ENCODE measurements around the gene DDX24.
"Not testable (repeated sequence)": the region's sequence is repeated elsewhere in the genome, so short reads cannot be mapped to it uniquely, and the experiment has no call there.

Gene DDX24

GRCh38 chr14:94081386-94081820, 401 bp upstream of the DDX24 start:
- DNase-seq (ENCODE audit: low read depth in 2 of 2): no peak

GRCh38 chr14:94079891-94080620, 946 bp downstream of the DDX24 start:
- DNase-seq (ENCODE audit: low read depth in 2 of 2): no peak

GRCh38 chr14:94077823-94078222, 3.2 kb downstream of the DDX24 start:
- DNase-seq (ENCODE audit: low read depth in 2 of 2): no peak

GRCh38 chr14:94077111-94077821, 3.7 kb downstream of the DDX24 start:
- no peak for DNase-seq (ENCODE audit: low read depth in 2 of 2)

- no peak for DNase-seq (ENCODE audit: low read depth in 2 of 2)
Observed at GRCh38 chr14:94075008-94075407, 6.0 kb downstream of the DDX24 start.

GRCh38 chr14:94074534-94074933, 6.5 kb downstream of the DDX24 start:
- DNase-seq (ENCODE audit: low read depth in 2 of 2): no peak

- DNase-seq (ENCODE audit: low read depth in 2 of 2): not testable (repeated sequence)
Observed at GRCh38 chr14:94072076-94072475, 8.9 kb downstream of the DDX24 start.

- no peak for DNase-seq (ENCODE audit: low read depth in 2 of 2)
Observed at GRCh38 chr14:94066089-94066676, 14.8 kb downstream of the DDX24 start.

- no peak for DNase-seq (ENCODE audit: low read depth in 2 of 2)
Observed at GRCh38 chr14:94062344-94062940, 18.6 kb downstream of the DDX24 start.

GRCh38 chr14:94059998-94060397, 21.0 kb downstream of the DDX24 start:
- no peak for DNase-seq (ENCODE audit: low read depth in 2 of 2)

GRCh38 chr14:94058674-94059138, 22.3 kb downstream of the DDX24 start:
- DNase-seq (ENCODE audit: low read depth in 2 of 2): no peak

GRCh38 chr14:94058128-94058673, 22.8 kb downstream of the DDX24 start:
- DNase-seq (ENCODE audit: low read depth in 2 of 2): no peak

- DNase-seq (ENCODE audit: low read depth in 2 of 2): no peak
Observed at GRCh38 chr14:94056579-94057308, 24.3 kb downstream of the DDX24 start.

GRCh38 chr14:94054936-94055335, 26.1 kb downstream of the DDX24 start:
- DNase-seq (ENCODE audit: low read depth in 2 of 2): no peak

GRCh38 chr14:94054401-94054800, 26.6 kb downstream of the DDX24 start:
- no peak for DNase-seq (ENCODE audit: low read depth in 2 of 2)

- DNase-seq (ENCODE audit: low read depth in 2 of 2): no peak
Observed at GRCh38 chr14:94052662-94053061, 28.3 kb downstream of the DDX24 start.

GRCh38 chr14:94052199-94052598, 28.8 kb downstream of the DDX24 start:
- DNase-seq (ENCODE audit: low read depth in 2 of 2): no peak

GRCh38 chr14:94051779-94052178, 29.2 kb downstream of the DDX24 start:
- no peak for DNase-seq (ENCODE audit: low read depth in 2 of 2)

GRCh38 chr14:94051115-94051514, 29.9 kb downstream of the DDX24 start:
- no peak for DNase-seq (ENCODE audit: low read depth in 2 of 2)

GRCh38 chr14:94050231-94050880, 30.6 kb downstream of the DDX24 start:
- DNase-seq (ENCODE audit: low read depth in 2 of 2): no peak

GRCh38 chr14:94049625-94050023, 31.4 kb downstream of the DDX24 start:
- DNase-seq (ENCODE audit: low read depth in 2 of 2): no peak
